Cardiac muscle cell (in vitro differentiated cells and primary cell): ENCODE data around the gene PRSS8. TPM values are rescaled to one million over a fixed set of nuclear protein-coding genes. Genes with fewer than 3 reads are reported as not detected.
A peak's percentile ranks its signal among the peaks of the same experiment; 100 is the strongest.

Source experiments
- DNase-seq, 2 donors: peaks; one replicate each; pipeline versions ENCODE4 v3.0.0 to v3.0.0-alpha.2; 2010 to 2017; ENCODE audit warnings: low read depth in 1 of 2, low spot score in 1 of 2
- H3K27ac ChIP-seq: fragments of 200-600 bp; sonication (generic); 2 replicates; pipeline ENCODE4 v1.5.1; 2016
- H3K27me3 ChIP-seq: fragments of 200-600 bp; sonication (generic); 2 replicates; pipeline ENCODE4 v1.6.0; 2016; ENCODE audit warnings: control low read depth
- H3K36me3 ChIP-seq: fragments of 200-600 bp; sonication (generic); 2 replicates; pipeline ENCODE4 v1.5.1; 2016; ENCODE audit warnings: control low read depth
- H3K4me1 ChIP-seq: fragments of 200-600 bp; sonication (generic); 2 replicates; pipeline ENCODE4 v1.8.1; 2017; ENCODE audit warnings: low read depth, mild to moderate bottlenecking, mixed run types
- H3K4me3 ChIP-seq: fragments of 200-600 bp; sonication (generic); 2 replicates; pipeline ENCODE4 v1.5.1; 2016; ENCODE audit warnings: mild to moderate bottlenecking
- H3K9me3 ChIP-seq: fragments of 200-600 bp; sonication (generic); 2 replicates; pipeline ENCODE4 v1.5.1; 2017; ENCODE audit warnings: low read depth, mild to moderate bottlenecking, control low read depth
- CTCF ChIP-seq: IDR thresholded peaks from 2 replicates; pipeline ENCODE4 v1.5.1; 2012; ENCODE audit warnings: low read depth, mild to moderate bottlenecking, low read length
- polyA plus RNA-seq: library from polyadenylated mRNA; unstranded; fragments of >200 nt; fragmentation: Nextera tagmentation; extraction: Ambion mirVana; gene quantifications from 2 replicates; pipeline ENCODE4 v1.2.1, GENCODE V29; 2016
- total RNA-seq: library from RNA; depleted of rRNA; stranded (reverse); fragments of >200 nt; gene quantifications from 2 replicates; pipeline ENCODE4 v1.2.3, GENCODE V29; 2016

Gene PRSS8
- total and polyA plus RNA-seq, 2 experiments from 2014 or later, result 11.6 to 22.5 TPM

GRCh38 chr16:31131841-31132271 is 3.7 kb downstream of the PRSS8 start:
- no peak overlapping the region for H3K27ac ChIP-seq
- H3K27me3 ChIP-seq, result no peaks in the 10 kb centered on the region
- peaks cover 21% of the 10 kb centered on the region for H3K36me3 ChIP-seq
- no peak for TF ChIP-seq CTCF
- H3K4me1 ChIP-seq, result peaks cover 7% of the 10 kb centered on the region
- H3K9me3 ChIP-seq, result no peaks in the 10 kb centered on the region
- no peak overlapping the region for H3K4me3 ChIP-seq
- DNase-seq, result no peak

- no peak overlapping the region for H3K27ac ChIP-seq
- H3K4me3 ChIP-seq, result no peak overlapping the region
- TF ChIP-seq CTCF, result no peak
- peaks cover 7% of the 10 kb centered on the region for H3K4me1 ChIP-seq
- H3K9me3 ChIP-seq, result no peaks in the 10 kb centered on the region
- no peaks in the 10 kb centered on the region for H3K27me3 ChIP-seq
- peaks cover 21% of the 10 kb centered on the region for H3K36me3 ChIP-seq
- DNase-seq, result no peak
These were observed 4.1 kb downstream of the PRSS8 start for GRCh38 chr16:31131416-31131815.

- Histone ChIP-seq H3K4me1 (peaks cover 7% of the 10 kb centered on the region), H3K4me3 (no peak overlapping the region), H3K27me3 (no peaks in the 10 kb centered on the region), H3K9me3 (no peaks in the 10 kb centered on the region), H3K36me3 (peaks cover 21% of the 10 kb centered on the region), H3K27ac (no peak overlapping the region)
- TF ChIP-seq CTCF, result no peak
- no peak for DNase-seq
These were observed 4.6 kb downstream of the PRSS8 start for GRCh38 chr16:31130899-31131298.

- H3K27ac ChIP-seq, result no peak overlapping the region
- no peaks in the 10 kb centered on the region for H3K9me3 ChIP-seq
- no peaks in the 10 kb centered on the region for H3K27me3 ChIP-seq
- H3K36me3 ChIP-seq, result peaks cover 21% of the 10 kb centered on the region
- no peak overlapping the region for H3K4me3 ChIP-seq
- no peak for TF ChIP-seq CTCF
- no peak for DNase-seq
- H3K4me1 ChIP-seq, result peaks cover 7% of the 10 kb centered on the region
These were observed 5.1 kb downstream of the PRSS8 start for GRCh38 chr16:31130336-31130891.

- peak in 1 of 2 donors; percentile 43 for DNase-seq
These were observed 5.8 kb downstream of the PRSS8 start for GRCh38 chr16:31129568-31130335.

More at GRCh38 chr16:31129568-31130335, 5.8 kb downstream of the PRSS8 start:
- Histone ChIP-seq H3K4me3 (no peak overlapping the region), H3K36me3 (peaks cover 21% of the 10 kb centered on the region), H3K9me3 (no peaks in the 10 kb centered on the region), H3K4me1 (peaks cover 4% of the 10 kb centered on the region), H3K27me3 (no peaks in the 10 kb centered on the region), H3K27ac (no peak overlapping the region)
- TF ChIP-seq CTCF, result no peak
